ENCODE measurements around the gene HSPA2.

GRCh38 chr14:64506721-64507120 lies 33.8 kb upstream of the HSPA2 start:
- TF ChIP-seq CTCF (IDR thresholded peaks at IDR 0.05) = no peak
- no peak for TF ChIP-seq POLR2A (IDR thresholded peaks at IDR 0.05)
